ENCODE results near the gene ADAMTSL1. TPM values are rescaled to one million over a fixed set of nuclear protein-coding genes. Genes with fewer than 3 reads are reported as not detected.

Gene ADAMTSL1
- total and polyA plus RNA-seq, 9 of the 15 experiments (the other 6 are each of a cell fraction or from before 2014, with no cell fraction given), result 0.01 TPM; not detected in 8

- TF ChIP-seq ASH1L (IDR thresholded peaks at IDR 0.05; ENCODE audit: borderline replicate concordance, low read depth, partially characterized antibody), result no peak
- no peak for TF ChIP-seq TCF7L2 (IDR thresholded peaks at IDR 0.05; ENCODE audit: low read depth, low read length)
- TF ChIP-seq ARNT (IDR thresholded peaks at IDR 0.05), result no peak
- TF ChIP-seq PHB (CRISPR knock-in tag; IDR thresholded peaks at IDR 0.05), result no peak
- TF ChIP-seq ESRRA (IDR thresholded peaks at IDR 0.05; ENCODE audit: borderline replicate concordance, low read depth), result no peak
- TF ChIP-seq ZNF354B (CRISPR knock-in tag; IDR thresholded peaks at IDR 0.05), result no peak
- TF ChIP-seq RAD21 (CRISPR knock-in tag; conservative IDR thresholded peaks at IDR 0.05 in 1 of 2, IDR thresholded peaks at IDR 0.05 in 1 of 2), result no peak
- TF ChIP-seq HNRNPK (IDR thresholded peaks at IDR 0.05; ENCODE audit: low read depth, low read length, poor library complexity, severe bottlenecking), result no peak
These were observed 4.8 kb downstream of the ADAMTSL1 start (continued) for GRCh38 chr9:18478501-18479361.

- Histone ChIP-seq H3K4me3 (no peak overlapping the region), H3K9me3 (replicated peaks; ENCODE audit: control insufficient read depth, insufficient read depth, low read depth, low read length) (no peaks in the 10 kb centered on the region), H2AFZ (ENCODE audit: low read depth, low read length) (no peak overlapping the region), H3K4me2 (ENCODE audit: insufficient read depth, low read length) (no peak overlapping the region), H3K27ac (ENCODE audit: extremely low read depth, low read depth, low read length) (no peak overlapping the region), H4K20me1 (replicated peaks; ENCODE audit: control insufficient read depth, insufficient read depth, low read length) (no peaks in the 10 kb centered on the region), H3K9me1 (ENCODE audit: control insufficient read depth, insufficient read depth, low read length) (no peaks in the 10 kb centered on the region), H3K79me2 (ENCODE audit: control insufficient read depth, insufficient read depth, low read length) (no peaks in the 10 kb centered on the region), H3K36me3 (ENCODE audit: control insufficient read depth, insufficient read depth, low read length) (no peaks in the 10 kb centered on the region), H3K27me3 (ENCODE audit: control insufficient read depth in 2 of 2, insufficient read depth in 2 of 2, low read length in 2 of 2) (no peaks in the 10 kb centered on the region), H3K9ac (ENCODE audit: insufficient read depth in 1 of 2, low read depth in 2 of 2, low read length in 2 of 2) (no peak overlapping the region), H3K4me1 (replicated peaks in 1 of 2; ENCODE audit: control insufficient read depth in 2 of 2, insufficient read depth in 2 of 2, low read length in 2 of 2) (no peaks in the 10 kb centered on the region)
- ATAC-seq (no peak), FAIRE-seq (no peak), DNase-seq (ENCODE audit: extremely low read depth in 1 of 4, low spot score in 3 of 4) (no peak)
- BruUV-seq (replicated peaks), result no TSS peak
- in situ Hi-C loops (cut with MboI) (no loop called here), intact Hi-C loops (cut with micrococcal nuclease) (no loop called here)
- CTCF ChIA-PET (ENCODE audit: low intra/inter-chr PET ratio), result no interaction called here
- POLR2A ChIA-PET, result no interaction called here
- TF ChIP-seq HNRNPH1 (optimal IDR thresholded peaks at IDR 0.05; ENCODE audit: low read depth, low read length), result no peak
- TF ChIP-seq STAT5A (IDR thresholded peaks at IDR 0.05; ENCODE audit: borderline replicate concordance, low read length), result no peak
- no peak for TF ChIP-seq ZNF12 (CRISPR knock-in tag; IDR thresholded peaks at IDR 0.05)
- TF ChIP-seq ZNF561 (CRISPR knock-in tag; conservative IDR thresholded peaks at IDR 0.05), result no peak
- no peak for TF ChIP-seq ARID1B (IDR thresholded peaks at IDR 0.05)
- no peak for TF ChIP-seq SRSF3 (IDR thresholded peaks at IDR 0.05; ENCODE audit: insufficient read depth, low read length)
- TF ChIP-seq BCOR (IDR thresholded peaks at IDR 0.05), result no peak
- TF ChIP-seq, protein P1, sequence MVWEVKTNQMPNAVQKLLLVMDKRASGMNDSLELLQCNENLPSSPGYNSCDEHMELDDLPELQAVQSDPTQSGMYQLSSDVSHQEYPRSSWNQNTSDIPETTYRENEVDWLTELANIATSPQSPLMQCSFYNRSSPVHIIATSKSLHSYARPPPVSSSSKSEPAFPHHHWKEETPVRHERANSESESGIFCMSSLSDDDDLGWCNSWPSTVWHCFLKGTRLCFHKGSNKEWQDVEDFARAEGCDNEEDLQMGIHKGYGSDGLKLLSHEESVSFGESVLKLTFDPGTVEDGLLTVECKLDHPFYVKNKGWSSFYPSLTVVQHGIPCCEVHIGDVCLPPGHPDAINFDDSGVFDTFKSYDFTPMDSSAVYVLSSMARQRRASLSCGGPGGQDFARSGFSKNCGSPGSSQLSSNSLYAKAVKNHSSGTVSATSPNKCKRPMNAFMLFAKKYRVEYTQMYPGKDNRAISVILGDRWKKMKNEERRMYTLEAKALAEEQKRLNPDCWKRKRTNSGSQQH (CRISPR knock-in tag; IDR thresholded peaks at IDR 0.05), result no peak
- no peak for TF ChIP-seq ZNF695 (CRISPR knock-in tag; IDR thresholded peaks at IDR 0.05)
- no peak for TF ChIP-seq ZNF445 (CRISPR knock-in tag; IDR thresholded peaks at IDR 0.05; ENCODE audit: low read depth)
- no peak for TF ChIP-seq ESRRB (CRISPR knock-in tag; IDR thresholded peaks at IDR 0.05; ENCODE audit: borderline replicate concordance)
- no peak for TF ChIP-seq MCM2 (IDR thresholded peaks at IDR 0.05; ENCODE audit: low read depth)
- TF ChIP-seq PHF20 (IDR thresholded peaks at IDR 0.05; ENCODE audit: partially characterized antibody), result no peak
- no peak for TF ChIP-seq ZNF584 (CRISPR knock-in tag; IDR thresholded peaks at IDR 0.05; ENCODE audit: low read depth)
- 0% methylated on average over 3 of the region's 3 CpGs for WGBS (ENCODE audit: insufficient coverage, low coverage, missing lambda C conversion rate)
These were observed 5.5 kb downstream of the ADAMTSL1 start for GRCh38 chr9:18479405-18479804.

All from K562 (cell line).